Activated CD4-positive, alpha-beta memory T cell treated with anti-CD3 and anti-CD28 coated beads for 36 hours (primary cell): ENCODE results near the gene CHRD. TPM values are rescaled to one million over a fixed set of nuclear protein-coding genes. Genes with fewer than 3 reads are reported as not detected.

Experiments
- CTCF ChIA-PET: fragments of 350-600 bp; sonication (Branson Sonifier 250); formaldehyde crosslinking; loops from one replicate; lab custom pipeline; 2021; ENCODE audit warnings: antibody characterized with exemption, inconsistent platforms; lab: Charles Lee
- POLR2A ChIA-PET: fragments of 350-600 bp; sonication (Branson Sonifier 250); formaldehyde crosslinking; loops from one replicate; lab custom pipeline; 2021; ENCODE audit warnings: antibody characterized with exemption; lab: Charles Lee
- DNase-seq: peaks from one replicate; pipeline ENCODE4 v3.0.0-alpha.2; 2020
- H3K27ac Mint-ChIP-seq: one replicate; pipeline ENCODE4 v1.8.0; 2021; ENCODE audit warnings: mixed read lengths
- H3K27me3 Mint-ChIP-seq: one replicate; pipeline ENCODE4 v1.8.0; 2021; ENCODE audit warnings: mixed read lengths
- H3K36me3 Mint-ChIP-seq: one replicate; pipeline ENCODE4 v1.8.0; 2021; ENCODE audit warnings: mixed read lengths
- H3K4me1 Mint-ChIP-seq: one replicate; pipeline ENCODE4 v1.8.0; 2021; ENCODE audit warnings: low read depth, mixed read lengths
- H3K4me3 Mint-ChIP-seq: one replicate; pipeline ENCODE4 v1.8.0; 2021; ENCODE audit warnings: mild to moderate bottlenecking, mixed read lengths
- H3K9me3 Mint-ChIP-seq: one replicate; pipeline ENCODE4 v1.8.0; 2021; ENCODE audit warnings: mixed read lengths
- intact Hi-C: fragments of 100-400 bp; cut with micrococcal nuclease; formaldehyde crosslinking; loops from one replicate; pipeline ENCODE4 v1.15.1; 2023
- total RNA-seq, 2 experiments: library from RNA; stranded (reverse); gene quantifications; one replicate each; pipeline ENCODE4 v1.2.3, GENCODE V29; 2021

CHRD gene
- total RNA-seq, 2 experiments from 2014 or later: 0.21 TPM; not detected in 1

DNA sequence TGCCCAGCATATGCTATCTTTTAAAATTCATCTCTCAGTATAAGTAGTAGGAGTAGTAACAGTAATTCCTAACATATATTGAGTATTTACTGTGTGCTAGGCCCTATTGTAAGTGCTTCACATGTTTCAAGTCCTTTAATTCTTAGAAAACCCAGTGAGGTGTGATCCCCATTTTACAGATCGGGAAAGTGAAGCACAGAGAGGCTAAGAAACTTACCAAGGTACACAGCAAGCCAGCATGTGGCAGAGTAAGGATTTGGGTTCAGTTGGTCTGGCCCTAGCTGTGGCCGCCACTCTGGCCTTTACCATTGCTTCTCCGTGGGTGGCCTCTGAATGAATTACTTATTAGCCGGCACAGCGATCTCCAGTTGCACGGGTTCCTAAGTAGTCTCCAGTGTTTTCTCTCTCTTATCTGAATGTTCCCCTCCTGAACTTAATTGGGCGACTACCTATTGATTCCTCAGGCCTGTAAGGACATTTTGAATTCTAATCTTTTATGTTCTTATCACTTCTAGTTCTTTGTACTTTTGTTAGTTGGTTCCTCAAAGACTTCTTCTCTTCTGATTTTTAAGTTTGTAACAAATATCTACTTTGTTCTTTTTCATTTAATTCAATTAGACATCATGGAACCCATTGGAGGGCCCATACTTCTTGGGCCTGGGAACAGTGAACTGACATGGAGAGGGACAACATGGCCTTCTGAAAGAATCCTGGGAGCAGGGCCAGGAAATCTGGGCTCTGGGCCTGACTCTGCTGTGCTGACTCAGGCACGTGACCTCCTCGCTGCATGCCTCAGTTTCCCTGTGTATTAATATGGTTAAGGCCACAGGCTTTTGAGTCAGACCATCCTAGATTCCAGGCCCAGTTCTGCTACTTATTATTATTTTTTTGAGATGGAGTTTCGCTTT is 30.0 kb upstream of the CHRD start:
- Mint-ChIP-seq H3K9me3 (no peaks in the 10 kb centered on the region), H3K4me3 (no peak overlapping the region), H3K27me3 (no peaks in the 10 kb centered on the region), H3K4me1 (no peaks in the 10 kb centered on the region), H3K27ac (no peak overlapping the region), H3K36me3 (peaks cover 2% of the 10 kb centered on the region)
- DNase-seq: no peak
- POLR2A ChIA-PET: no interaction called here
- intact Hi-C loops: no loop called here
- CTCF ChIA-PET: interaction anchor here (1.0 kb wide), 1 partner anchor 11 kb away, joined by 3 read pairs; no protein-coding TSS in a partner anchor

- Mint-ChIP-seq H3K9me3 (no peaks in the 10 kb centered on the region), H3K4me1 (no peaks in the 10 kb centered on the region), H3K36me3 (no peaks in the 10 kb centered on the region), H3K4me3 (no peak overlapping the region), H3K27me3 (no peaks in the 10 kb centered on the region), H3K27ac (no peak overlapping the region)
- no peak for DNase-seq
- intact Hi-C loops: no loop called here
- ChIA-PET POLR2A (no interaction called here), CTCF (no interaction called here)
These were observed 29.2 kb upstream of the CHRD start for GRCh38 chr3:184350618-184351017.

- Mint-ChIP-seq H3K4me1 (no peaks in the 10 kb centered on the region), H3K9me3 (no peaks in the 10 kb centered on the region), H3K27me3 (no peaks in the 10 kb centered on the region), H3K27ac (no peak overlapping the region), H3K36me3 (no peaks in the 10 kb centered on the region), H3K4me3 (no peak overlapping the region)
- ChIA-PET CTCF (interaction anchor here (1.6 kb wide), 1 partner anchor 162 kb away, joined by 4 read pairs; no protein-coding TSS in a partner anchor), POLR2A (no interaction called here)
- intact Hi-C loops: no loop called here
- DNase-seq: no peak
These were observed 28.2 kb upstream of the CHRD start for GRCh38 chr3:184351511-184352148.

- ChIA-PET POLR2A (no interaction called here), CTCF (interaction anchor here (1.6 to 3.7 kb wide), 2 partner anchors 20 to 162 kb away, joined by 4 to 22 read pairs; no protein-coding TSS in a partner anchor)
- Mint-ChIP-seq H3K36me3 (no peaks in the 10 kb centered on the region), H3K27ac (no peak overlapping the region), H3K4me1 (no peaks in the 10 kb centered on the region), H3K27me3 (no peaks in the 10 kb centered on the region), H3K9me3 (no peaks in the 10 kb centered on the region), H3K4me3 (no peak overlapping the region)
- DNase-seq: no peak
- intact Hi-C loops: no loop called here
These were observed 27.6 kb upstream of the CHRD start for GRCh38 chr3:184352149-184352785.

GRCh38 chr3:184352897-184353545 is 26.8 kb upstream of the CHRD start:
- Mint-ChIP-seq H3K9me3 (no peaks in the 10 kb centered on the region), H3K36me3 (no peaks in the 10 kb centered on the region), H3K4me1 (no peaks in the 10 kb centered on the region), H3K4me3 (no peak overlapping the region), H3K27ac (no peak overlapping the region), H3K27me3 (no peaks in the 10 kb centered on the region)
- intact Hi-C loops: no loop called here
- ChIA-PET CTCF (interaction anchor here (1.1 to 3.7 kb wide), 11 partner anchors 8 to 189 kb away, joined by 3 to 23 read pairs (median 6); partner anchors contain the start of genes CLCN2, FAM131A and POLR2H), POLR2A (no interaction called here)
- DNase-seq: no peak

DNA sequence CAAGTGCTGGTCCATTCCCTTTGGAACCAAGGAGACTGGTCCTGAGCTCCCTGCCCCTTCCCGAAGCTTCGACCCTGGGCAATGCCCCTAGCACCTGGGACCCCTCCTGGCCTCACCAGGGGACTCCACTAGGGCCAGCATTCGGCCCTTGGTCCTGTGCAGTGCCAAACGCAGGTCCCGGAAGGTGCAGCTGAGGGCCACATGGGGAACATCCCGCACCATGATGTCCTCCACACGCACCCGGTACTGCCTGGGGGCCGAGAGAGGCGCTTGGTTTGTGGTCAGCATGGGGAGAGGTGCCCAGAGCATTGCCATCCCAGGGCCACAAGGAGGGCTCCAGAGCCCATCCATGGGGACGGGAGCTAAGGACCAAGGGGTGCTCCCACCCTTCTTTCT is 26.3 kb upstream of the CHRD start:
- Mint-ChIP-seq H3K9me3 (no peaks in the 10 kb centered on the region), H3K27me3 (no peaks in the 10 kb centered on the region), H3K4me1 (no peaks in the 10 kb centered on the region), H3K36me3 (no peaks in the 10 kb centered on the region), H3K27ac (no peak overlapping the region), H3K4me3 (no peak overlapping the region)
- CTCF ChIA-PET: interaction anchor here (0.7 to 3.7 kb wide), 18 partner anchors 8 to 219 kb away, joined by 3 to 23 read pairs (median 6); partner anchors contain the start of genes CLCN2, FAM131A and POLR2H
- intact Hi-C loops: no loop called here
- POLR2A ChIA-PET: no interaction called here
- DNase-seq: no peak

GRCh38 chr3:184354121-184354728 is 25.6 kb upstream of the CHRD start:
- no peak overlapping the region for H3K4me3 Mint-ChIP-seq
- H3K36me3 Mint-ChIP-seq: no peaks in the 10 kb centered on the region
- no peak overlapping the region for H3K27ac Mint-ChIP-seq
- H3K9me3 Mint-ChIP-seq: no peaks in the 10 kb centered on the region
- ChIA-PET POLR2A (no interaction called here), CTCF (interaction anchor here (0.6 to 3.7 kb wide), 19 partner anchors 8 to 220 kb away, joined by 3 to 23 read pairs (median 6); partner anchors contain the start of genes CLCN2, FAM131A and POLR2H)
- intact Hi-C loops: no loop called here
- DNase-seq: peak; percentile 74
- no peaks in the 10 kb centered on the region for H3K27me3 Mint-ChIP-seq
- H3K4me1 Mint-ChIP-seq: no peaks in the 10 kb centered on the region

DNA sequence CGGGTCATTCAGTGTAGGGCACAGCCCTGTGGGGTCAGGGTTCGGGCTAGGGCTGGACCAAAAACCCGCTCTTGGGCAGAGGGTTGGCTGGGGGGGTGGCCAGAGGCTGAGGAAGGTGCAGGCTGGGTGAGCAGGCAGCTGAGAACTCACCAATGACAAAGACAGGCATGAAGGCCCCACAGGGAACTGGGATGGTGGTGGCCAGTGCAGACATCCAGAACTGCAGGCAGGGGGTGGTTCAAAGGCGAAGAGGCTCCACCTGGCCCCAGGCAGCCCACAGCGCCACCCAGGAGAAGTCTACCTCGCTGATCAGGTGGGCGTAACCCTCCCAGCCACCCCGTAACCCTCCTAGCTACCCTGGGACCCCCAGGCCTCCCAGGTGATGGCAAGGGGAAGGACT is 25.1 kb upstream of the CHRD start:
- Mint-ChIP-seq H3K4me3 (no peak overlapping the region), H3K36me3 (no peaks in the 10 kb centered on the region), H3K9me3 (no peaks in the 10 kb centered on the region), H3K27ac (no peak overlapping the region), H3K27me3 (no peaks in the 10 kb centered on the region), H3K4me1 (no peaks in the 10 kb centered on the region)
- ChIA-PET CTCF (interaction anchor here (0.6 to 3.7 kb wide), 8 partner anchors 9 to 190 kb away, joined by 3 to 23 read pairs (median 8); partner anchors contain the start of gene FAM131A), POLR2A (no interaction called here)
- DNase-seq: no peak
- intact Hi-C loops: no loop called here

DNA sequence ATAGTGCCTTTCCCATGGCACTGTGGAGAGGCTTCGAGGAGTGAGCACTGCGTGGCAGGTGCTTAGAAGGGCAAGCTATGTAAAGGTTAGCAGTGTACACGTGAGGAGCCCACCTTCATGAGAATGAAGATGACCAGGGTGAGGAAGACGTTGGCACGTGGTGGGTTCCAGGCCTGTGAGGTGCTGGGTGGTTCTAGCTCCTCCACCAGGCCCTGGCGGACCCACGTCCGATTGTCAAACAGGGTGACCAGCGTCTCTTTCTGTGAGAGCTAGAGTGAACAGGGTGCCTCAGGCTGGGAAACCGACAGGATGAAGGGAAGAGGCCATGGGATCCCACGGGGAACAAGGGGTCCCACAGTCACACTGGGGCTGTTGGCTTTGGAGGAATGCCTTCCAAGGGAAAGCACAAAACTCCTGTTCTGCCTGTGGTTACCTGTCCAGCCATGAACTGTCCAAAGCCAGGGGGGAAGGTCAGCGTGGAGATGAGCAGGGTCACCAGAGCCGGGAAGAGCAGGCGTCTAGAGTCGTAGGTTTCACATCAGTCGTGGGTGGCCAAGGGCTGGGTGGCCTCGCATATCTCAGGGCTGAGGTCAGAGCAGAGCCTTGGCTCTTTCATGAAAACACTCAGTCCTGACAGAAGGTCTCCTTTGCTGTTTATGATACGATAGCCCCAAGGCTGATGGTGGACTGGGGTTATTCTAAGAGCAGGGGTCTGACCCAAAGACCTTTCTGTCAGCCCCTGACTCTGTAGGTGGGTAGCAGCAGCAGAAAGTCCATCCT is 24.4 kb upstream of the CHRD start:
- Mint-ChIP-seq H3K36me3 (no peaks in the 10 kb centered on the region), H3K9me3 (no peaks in the 10 kb centered on the region), H3K4me1 (peaks cover 1% of the 10 kb centered on the region), H3K27me3 (no peaks in the 10 kb centered on the region), H3K4me3 (no peak overlapping the region), H3K27ac (no peak overlapping the region)
- DNase-seq: no peak
- POLR2A ChIA-PET: interaction anchor here (0.6 kb wide), 1 partner anchor 829 kb away, joined by 3 read pairs; no protein-coding TSS in a partner anchor
- CTCF ChIA-PET: interaction anchor here (0.6 to 3.7 kb wide), 7 partner anchors 10 to 189 kb away, joined by 3 to 23 read pairs (median 9); partner anchors contain the start of gene FAM131A
- intact Hi-C loops: no loop called here

DNA sequence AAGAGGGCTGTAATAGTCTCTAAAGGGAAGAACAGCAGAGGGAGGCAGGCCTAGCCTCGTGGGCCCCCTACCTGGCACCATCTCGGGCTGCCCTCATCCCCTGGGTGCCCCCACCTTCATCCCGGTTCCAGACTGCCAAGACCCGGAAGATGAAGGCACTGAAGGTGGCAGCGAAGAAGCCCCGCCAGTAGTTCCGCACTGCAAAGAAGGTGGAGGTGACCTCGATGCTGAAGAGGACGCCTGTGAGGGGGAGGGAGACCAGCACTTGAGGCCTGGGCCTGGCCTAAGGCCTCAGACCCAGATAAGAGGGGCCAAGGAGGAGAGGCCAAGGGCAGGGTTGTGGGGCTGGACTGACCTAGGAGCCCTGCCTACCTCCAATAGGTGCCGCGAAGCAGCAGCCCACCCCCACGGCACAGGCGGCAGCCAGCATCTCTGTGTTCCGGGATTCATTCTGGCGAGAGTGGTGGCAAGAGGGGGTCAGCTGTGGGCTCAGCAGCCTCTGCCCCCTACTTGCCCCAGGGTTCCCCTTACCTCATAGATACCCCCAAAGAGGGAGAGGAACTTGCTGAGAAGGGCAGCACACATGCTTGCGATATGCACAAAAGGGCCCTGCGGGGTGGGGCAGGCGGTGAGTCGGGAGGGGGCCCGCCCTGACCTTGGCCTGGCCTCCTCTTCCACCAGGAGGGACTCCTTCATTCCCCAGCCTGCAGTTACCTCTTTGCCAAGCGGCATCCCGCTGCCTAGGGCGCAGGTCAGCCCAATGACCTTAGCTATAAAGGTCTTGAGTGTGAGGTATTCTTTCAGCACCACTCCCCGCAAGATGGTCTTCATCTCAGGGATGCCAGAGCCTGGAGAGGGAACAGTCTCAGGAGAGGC is 22.4 kb upstream of the CHRD start:
- DNase-seq: no peak
- no peak overlapping the region for H3K4me3 Mint-ChIP-seq
- intact Hi-C loops: no loop called here
- POLR2A ChIA-PET: no interaction called here
- no peaks in the 10 kb centered on the region for H3K9me3 Mint-ChIP-seq
- no peaks in the 10 kb centered on the region for H3K36me3 Mint-ChIP-seq
- CTCF ChIA-PET: interaction anchor here (1.2 kb wide), 1 partner anchor 14 kb away, joined by 3 read pairs; no protein-coding TSS in a partner anchor
- H3K4me1 Mint-ChIP-seq: peaks cover 6% of the 10 kb centered on the region
- H3K27me3 Mint-ChIP-seq: no peaks in the 10 kb centered on the region
- H3K27ac Mint-ChIP-seq: no peak overlapping the region
